LoVo (cell line): Measurements from ENCODE around the gene LMX1B.
"Not testable (repeated sequence)": the region's sequence is repeated elsewhere in the genome, so short reads cannot be mapped to it uniquely, and the experiment has no call there.

Experiments used
- DNase-seq: peaks from one replicate; pipeline ENCODE4 v3.0.0-alpha.2; 2016; ENCODE audit warnings: low spot score

Gene LMX1B

DNA sequence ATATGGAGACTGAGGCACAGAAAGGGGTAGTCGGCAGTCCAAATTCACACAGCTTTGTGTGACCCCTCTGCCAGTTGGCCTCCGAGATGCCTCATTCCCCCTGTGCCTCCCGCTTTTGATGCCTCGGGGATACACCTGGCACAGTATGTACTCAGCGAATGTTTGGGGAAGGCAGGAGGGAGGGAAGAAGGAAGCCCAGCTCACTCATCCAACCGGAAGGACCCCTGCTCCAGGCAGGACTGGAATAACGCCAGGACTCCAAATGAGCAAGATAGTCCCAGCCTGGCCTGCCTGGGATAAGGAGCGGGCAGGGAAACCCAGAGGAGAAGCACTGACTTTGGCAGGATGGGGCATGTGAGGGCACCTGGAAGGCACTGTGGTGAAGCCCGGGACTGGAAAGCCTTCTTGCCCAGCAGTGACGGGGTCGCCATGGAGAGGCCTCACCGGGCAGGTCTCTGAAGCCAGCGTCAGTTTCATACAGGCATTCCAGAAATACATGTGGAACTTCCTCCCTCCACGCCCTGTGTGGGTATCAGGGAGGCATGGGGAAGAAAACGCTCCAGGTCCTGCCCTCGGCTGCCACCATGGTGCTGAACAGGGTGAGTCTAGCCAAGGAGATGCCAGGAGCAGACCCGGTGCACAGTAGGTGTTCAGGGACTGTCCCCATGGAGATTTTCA lies 20.3 kb downstream of the LMX1B start:
- DNase-seq: no peak

DNA sequence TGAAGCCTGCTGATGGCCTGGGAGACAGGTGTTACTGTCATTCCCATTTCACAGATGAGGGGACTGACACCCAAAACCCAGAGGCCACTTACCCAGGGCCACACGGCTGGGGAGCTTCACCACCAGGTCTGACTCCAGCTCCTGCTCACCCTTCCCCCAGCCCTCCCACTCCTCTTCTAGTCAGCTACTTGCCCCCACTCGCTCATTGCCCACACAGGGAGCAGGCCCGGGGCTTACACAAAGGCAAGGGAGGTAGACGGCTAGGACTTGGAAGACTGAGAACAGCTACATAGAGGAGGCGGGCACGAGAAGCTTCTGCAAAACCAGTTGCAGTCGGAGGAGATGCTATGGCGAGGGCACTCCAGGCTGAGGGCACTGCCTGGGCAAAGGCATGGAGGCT lies 21.3 kb downstream of the LMX1B start:
- no peak for DNase-seq

DNA sequence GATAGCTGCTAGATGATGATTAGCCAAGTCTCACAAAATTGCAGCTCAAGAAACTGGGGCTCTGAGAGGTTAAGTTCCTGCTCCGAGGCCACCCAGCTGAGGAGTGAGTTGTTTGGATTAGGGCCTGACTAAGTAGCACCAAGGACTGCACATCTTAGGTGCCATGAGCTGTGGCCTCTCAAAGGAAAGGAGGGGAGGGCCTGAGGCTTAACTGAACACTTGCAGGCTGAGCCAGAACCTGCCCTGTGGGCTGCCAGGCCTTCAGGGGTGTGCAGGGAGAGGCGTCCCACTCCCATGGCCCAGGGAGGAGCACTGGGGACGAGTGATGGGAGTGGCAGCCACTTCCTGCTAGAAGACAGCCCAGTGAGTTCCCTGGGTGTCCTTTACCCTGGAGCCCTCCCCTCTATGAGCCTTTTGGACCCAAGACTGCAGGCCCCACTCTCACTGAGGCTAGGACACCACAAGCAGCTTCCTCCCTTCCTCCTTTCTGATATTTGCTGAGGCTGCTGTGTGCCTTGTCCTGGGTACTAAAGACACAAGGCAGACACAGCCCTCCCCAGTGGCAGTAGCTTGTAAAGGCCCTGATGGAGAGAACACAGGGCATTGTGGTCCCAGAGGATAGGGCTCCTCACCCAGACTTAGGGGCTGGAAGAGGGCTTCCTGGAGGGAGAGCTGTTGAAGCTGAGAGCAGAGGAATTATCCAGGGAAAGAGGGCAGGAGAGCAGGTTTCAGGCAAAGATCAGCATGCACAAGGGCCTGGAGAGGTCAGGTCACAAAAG lies 22.1 kb downstream of the LMX1B start:
- DNase-seq: no peak

DNA sequence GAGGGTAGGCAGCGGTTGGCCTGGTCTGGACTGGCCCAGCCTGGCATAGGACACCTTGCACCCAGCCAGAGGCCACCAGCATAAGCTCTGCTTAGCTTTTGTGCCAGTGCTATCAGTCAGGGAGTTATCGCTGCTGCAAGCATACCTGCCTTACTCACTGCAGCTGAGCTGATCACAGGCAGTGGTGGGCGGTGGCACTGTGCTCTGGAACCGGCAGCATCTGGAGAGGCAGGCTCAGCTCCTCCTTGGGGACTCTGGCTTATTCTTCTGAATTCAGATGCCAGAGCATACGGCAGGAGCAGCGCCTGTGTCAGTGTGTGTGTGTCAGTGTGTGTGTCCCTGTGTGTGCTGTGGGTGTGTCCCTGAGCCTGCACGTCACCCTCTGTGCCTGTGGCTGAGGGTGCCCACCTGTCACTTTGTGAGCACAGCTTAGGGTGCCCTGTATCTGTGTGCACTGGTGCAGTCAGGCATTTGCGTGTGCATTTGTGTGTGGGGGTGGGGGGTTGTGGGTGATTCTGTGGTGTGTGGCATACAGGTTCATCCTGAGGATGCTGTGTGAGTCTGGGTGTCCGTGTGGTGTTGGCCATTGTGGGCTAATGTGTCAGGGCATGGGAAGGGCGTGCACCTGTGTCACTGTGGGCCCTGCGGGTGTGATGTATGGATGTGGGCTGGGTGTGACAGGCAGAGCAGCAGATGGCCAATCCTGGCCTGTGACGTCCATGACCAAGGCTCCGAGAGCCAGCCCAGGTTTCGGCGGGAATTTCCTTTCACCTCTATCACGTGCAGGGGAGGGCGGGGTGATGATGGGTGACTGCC lies 23.5 kb downstream of the LMX1B start:
- no peak for DNase-seq

DNA sequence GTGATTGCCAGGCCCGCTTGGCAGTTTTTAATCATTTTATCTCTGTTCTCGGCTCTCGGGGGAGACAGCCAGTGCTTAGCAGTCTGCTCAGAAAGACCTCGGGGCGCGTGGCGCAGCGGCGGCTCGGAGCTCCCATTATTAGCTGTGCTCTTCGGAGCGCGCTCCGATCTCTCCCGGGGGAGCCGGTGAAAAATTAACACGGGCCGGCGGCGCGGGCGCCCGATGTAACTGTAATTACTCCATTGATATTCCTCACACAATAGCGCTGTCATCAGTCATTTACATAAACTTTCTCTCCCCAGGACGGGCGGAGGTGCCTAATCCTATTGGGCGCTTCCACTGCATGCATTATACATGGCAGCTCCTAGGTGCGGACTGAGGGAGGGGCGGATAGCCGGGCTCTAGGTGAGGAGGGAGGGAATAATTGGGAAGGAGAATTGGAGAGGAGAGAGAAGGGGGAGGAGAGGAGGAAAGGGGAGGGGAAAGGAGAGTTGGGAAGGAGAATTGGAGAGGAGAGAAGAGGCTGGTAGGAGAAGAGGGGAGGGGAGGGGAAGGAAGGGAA lies 24.9 kb downstream of the LMX1B start:
- no peak for DNase-seq

DNA sequence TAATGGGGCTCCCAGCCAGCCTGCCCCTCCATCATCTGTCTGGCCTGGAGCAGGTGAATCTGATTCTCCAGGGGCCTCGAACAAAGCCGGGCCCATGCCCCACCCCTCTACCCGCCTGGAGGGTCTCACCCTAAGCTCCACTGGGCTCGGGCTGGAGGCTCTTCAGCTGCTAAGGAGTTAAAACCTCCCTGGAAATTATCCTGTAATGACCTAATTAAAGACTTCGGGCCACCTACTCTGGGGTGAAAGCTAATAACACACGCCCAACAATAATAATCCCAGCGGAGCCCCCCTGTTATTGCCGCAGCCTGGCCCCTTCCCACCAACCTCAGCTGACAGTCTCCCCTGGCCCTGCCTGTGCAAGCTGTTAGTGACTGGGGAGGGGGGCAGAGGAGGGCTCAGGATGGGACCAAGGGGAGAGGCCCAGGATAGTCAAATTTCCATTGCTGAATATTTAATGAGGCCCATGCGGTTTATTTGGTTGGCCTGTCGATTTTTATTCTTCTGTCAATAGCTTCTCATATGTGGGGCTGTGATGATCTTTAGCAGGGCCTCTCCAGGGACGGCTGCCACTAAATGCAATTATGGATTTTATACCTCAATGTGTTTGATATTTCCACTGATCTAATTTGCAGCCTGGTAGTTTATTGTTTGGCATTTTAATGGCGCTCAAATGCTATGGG lies 25.7 kb downstream of the LMX1B start:
- DNase-seq: no peak

DNA sequence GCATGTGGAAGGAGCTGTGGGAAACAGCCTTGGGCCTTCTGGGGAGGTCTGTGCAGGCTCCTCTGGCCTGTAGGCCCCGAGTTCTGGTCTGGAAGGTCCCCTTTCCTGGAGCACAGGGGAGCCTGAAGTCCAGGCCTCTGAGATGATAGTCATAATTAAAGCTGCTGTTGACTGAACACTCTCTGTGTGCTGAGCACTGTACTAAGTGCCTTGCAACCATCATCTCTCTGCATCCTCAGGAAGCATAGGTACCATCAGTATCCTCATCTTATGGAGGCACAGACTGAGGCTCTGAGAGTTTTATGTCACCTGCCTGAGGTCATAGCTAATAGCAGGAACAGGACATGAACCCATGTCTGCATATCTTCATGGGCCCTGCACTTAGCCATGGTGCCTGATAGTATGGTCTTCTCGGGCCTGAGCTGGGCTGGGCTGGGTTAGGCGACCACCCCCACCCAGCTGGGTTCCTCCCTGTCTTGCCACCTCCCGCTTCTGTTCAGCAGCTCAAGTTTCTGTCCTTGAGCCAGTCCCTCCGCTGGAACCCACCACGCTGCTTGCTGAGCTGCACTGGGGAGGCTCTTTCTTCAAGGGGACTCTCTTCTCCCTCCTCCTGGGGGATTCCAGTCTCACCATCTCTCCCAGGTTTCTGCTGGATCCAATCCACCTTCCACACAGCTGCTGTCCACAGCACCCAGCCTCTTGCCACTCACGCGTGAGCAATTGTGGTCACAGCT lies 27.6 kb downstream of the LMX1B start:
- DNase-seq: no peak

DNA sequence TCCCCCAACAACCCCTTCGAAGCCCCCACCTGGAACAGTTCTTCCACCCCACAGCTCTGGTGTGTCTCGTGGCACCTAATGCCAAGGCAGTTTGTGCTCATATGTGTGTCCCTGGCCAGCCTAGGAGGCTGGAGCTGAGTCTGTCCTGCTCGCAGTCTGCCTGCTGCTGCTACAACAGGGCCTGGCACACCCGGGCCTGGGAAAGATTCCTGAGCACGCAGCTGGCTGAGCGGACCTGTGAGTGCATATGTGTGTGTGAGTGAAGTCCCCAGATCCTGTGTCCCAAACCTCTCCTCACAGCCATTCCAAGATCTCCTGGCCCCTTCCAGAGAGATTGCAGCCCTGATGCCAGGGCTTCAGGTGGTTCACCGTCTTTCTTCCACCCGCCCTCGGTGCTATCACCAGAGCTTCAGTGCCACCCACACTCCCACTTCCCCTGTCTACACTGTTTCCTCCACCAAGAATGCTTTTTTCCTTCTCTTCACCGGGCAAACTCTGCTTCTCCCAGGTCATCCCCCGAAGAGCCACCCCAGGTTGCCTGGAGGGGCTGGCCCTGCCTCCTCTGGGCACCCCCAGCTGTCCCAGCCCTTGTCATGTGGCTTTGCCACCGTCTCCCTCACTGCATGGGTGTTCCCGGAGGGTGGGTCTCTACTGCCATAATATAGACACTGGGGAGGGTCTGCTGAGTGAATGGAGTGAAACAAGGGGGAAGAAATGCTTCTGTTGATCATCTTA lies 28.4 kb downstream of the LMX1B start:
- DNase-seq: no peak

DNA sequence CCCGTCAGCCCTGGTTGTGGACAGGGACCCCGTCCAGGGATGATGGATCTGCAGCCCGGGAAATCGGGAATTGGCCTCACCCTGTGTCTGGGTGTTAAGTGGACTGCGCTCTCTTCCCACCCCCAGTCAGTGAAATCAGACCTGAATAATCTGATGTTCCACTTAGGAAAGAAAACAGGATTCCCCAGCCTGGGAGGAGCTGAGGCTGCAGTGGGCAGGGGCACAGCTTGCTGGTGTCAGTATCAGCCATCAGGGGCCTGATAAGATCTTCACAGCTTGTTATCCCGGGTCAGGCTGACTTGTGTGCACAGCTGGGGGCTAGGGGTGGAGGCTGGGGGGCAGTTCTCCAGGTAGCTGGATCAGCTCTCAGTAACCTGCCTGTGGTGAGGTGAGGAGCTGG lies 29.1 kb downstream of the LMX1B start:
- DNase-seq: no peak

DNA sequence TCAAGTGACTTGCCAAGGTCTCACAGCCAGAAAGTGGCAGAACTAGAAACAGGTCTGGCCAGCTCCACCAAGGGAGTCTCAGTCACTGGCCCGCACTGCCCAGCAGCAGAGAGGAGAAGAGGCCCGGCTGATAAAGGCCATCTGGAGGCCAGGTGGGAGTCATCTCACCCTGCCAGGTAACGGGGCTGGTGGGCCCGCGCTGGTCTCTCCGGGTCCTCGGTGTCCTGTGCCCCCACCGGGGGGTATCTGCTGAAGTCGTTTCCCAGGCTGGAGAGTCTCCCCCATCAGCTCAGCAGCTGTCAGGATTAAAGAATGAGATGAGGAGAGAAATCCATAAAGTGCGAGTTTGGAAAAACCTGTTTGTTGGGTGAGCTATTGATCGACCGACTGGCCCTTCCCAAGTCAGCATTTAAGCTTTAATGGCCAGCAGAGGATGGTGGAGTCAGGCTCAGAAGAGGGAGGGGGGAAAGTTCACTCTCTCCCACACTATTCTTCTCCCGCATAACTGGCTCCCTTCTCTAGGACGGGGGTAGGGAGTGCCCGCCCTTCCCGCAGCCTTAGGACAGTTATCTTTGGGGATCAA lies 30.3 kb downstream of the LMX1B start:
- no peak for DNase-seq

DNA sequence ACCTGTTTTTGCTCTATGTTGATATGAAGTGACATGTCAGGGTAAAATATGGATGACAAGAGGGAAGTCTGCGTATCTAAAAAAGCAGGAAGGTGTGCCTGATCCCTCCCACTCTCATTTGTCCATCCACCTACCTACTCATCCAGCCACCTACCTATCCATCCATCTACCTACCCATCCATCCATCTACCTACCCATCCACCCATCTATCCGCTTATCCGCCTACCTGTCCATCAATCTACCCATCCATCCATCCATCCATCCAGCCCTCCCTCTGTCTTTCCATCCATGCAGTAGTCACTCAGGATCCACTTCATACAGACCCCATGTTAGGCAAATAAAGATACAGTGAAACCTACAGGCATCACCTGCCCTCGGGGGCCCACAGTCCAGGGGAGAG lies 32.4 kb downstream of the LMX1B start:
- no peak for DNase-seq

DNA sequence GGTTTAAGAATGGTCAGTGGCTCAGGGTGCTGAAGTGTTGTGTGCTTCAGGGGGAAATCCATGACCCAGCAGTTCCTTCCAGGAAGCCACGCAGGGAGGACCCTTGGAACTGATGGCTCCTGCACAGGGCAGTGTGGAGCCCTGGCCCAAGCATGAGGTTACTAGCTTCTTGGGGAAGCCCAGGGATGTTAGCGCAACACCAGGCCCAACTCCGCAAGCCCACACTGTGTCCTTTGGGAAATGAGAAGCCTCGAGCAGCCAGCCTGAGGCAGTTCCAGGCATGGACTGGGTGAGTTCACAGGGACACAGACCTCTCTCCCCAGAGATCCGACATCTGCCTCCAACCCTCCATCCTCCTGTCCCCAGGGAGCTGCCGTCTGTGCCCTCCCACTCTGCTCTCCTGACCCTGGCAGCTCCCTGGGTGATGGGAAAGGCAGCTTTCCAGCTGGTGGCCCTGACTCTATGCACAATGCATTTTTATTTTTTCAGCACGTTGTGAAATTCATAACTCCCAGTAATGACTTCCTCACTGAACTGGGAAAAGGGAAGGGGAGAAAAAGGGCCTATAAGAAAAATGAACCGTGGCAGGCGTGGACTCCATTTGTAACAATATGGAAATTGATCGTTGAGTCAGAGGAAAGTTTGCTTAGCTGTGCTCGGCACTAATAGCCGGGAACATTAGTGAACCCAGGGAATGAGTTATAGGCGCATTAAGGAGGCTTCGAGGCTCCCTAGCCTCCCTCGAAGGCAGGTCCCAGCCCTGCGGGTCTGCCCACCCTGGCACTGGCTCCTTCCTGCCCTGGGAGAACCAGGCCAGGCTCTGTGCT lies 34.1 kb downstream of the LMX1B start:
- no peak for DNase-seq

DNA sequence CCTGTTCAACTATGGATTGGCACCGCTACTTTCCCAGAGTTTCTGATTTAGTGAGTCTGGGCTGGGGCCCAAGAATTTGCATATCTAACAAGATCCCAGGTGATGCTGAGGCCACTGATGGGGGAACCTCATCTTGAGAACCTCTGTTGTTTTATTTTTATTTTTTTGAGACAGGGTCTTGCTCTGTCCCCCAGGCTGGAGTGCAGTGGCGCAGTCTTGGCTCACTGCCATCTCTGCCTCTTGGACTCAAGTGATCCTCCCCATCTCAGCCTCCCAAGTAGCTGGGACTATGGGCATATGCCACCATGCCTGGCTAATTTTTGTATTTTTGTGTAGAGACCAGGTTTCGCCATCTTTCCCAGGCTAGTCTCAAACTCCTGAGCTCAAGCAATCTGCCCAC lies 35.7 kb downstream of the LMX1B start:
- DNase-seq: no peak

DNA sequence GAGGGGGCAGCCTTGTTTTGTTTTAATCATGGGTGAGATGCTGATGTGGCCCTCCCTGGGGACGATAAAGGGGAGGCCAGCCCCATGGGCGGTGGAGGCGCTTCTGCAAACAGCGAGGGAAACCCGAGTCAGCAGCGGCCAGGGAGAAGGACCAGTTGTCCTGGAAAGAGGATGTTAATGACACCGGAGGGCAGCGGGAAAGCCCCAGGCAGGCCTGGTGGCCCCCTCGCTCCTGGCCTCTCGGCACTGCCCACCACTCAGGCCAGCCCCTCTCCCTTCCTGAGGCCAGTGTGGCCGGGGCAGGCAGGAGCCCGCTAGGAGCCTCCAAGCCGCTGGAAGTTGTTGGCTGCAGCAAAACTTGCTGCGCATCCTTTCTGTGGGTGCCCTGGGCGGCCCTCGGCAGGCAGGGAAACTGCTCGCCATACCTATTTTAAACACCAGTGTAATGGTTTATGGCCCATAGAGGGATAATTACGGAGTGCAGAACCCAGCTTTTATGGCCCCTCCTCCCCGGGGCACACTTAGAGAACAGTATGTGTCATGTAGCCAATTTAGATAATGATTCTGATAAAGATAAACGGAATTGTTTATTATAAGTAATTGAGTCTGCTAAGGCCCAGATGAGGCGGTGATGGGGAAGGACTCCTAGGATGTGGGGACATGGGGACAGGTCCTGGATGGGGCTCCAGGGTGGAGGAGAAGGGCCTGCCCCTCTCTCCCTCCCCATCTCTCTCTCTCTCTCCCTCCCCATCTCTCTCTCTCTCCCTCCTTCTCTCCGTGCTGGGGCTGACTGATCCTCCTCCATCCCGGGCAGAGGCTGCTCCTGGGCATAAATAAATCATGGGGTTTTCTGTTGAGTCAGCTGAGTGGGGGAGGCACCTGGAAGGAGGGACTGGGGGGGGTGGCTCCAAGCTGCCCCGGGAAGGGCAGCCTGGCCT lies 36.9 kb downstream of the LMX1B start:
- no peak for DNase-seq

DNA sequence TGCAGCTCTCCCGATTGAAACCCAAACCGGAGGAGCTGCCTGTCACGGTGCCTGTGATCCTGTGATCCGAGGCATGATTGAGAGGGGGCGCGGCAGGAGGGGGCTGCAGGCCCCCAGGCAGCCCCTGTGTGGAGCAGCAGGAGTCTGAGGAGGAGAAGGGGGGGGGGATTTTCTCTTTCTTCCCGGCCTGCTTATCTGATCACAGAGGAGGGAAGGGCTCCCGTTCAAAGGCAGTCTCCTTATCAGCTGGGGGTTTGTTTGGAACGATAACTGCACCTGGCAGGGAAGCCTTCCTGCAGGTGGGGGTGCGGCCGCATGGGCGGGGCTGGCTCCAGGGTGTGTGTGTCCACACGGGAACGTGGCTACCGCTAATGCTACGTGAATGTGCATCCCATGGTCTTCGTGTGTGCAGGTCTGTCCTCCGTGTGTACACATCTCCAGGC lies 38.4 kb downstream of the LMX1B start:
- DNase-seq: peak; percentile 23

DNA sequence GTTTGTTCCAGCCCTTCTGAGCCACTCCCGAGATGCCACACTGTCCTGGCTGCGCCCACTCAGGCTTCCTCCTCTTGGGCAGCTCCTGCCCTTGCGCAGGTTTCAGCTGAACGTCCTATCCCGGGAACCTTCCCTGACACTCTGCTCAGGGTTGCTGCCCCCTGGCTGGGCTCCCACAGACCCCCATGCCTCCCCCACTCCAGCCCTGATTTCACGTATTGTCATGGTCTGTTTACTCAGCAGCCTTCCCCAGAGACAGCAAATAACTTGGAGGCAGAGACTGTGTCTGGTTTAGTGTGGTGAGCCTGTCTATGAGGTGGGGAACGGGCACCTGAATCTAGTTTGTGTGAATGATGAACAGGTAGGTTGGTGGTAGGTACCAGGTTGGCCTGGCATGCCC lies 40.4 kb downstream of the LMX1B start:
- DNase-seq: no peak

DNA sequence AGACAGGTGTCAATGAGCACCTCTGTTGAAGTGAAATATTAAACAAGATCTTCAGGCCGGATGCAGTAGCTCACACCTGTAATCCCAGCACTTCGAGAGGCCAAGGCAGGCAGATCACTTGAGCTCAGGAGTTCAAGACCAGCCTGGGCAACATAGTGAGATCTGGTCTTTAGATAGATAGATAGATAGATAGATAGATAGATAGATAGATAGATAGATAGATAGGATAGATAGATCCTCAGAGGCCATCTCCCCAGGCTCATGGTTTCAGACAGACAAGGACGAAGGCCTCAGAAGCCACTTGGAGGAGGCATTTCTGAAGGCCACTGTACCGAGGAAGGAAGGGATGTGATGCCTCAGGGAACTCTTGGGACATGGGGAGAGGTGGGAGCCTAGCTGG lies 42.5 kb downstream of the LMX1B start:
- not testable (repeated sequence) for DNase-seq

DNA sequence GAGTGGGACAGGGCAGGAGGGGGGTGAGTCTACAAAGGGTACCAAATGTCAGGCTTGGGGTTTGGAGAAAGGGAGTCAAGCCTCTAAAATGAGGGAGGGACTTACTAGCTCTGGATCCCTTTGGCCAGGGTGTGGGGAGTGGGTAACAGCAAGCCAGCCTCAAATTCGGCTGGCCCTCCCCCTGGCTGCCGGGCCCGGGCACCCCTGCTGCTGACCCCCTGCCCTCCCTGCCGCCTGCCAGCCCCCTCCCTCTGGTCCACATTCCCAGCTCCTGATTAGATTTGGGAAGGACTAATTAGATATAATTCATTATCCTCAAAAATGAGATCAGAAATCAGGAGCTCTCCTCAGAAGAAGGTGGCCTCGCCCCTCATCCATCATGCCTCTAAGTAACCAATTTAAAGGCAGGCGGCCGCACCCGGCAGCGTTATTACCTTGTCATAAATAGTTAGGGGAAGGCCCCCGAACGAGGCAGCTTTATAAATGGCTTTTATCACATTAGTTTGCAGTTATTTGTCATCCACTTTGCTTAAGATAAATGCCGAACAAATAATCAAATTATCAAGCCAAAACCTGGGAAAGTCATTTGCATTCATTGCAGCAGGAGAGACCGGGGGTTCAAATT lies 44.6 kb downstream of the LMX1B start:
- DNase-seq: no peak
